GM23248 (cell line): Measurements from ENCODE around the gene GALNT2. TPM values are rescaled to one million over a fixed set of nuclear protein-coding genes. Genes with fewer than 3 reads are reported as not detected.

Source experiments
- DNase-seq: peaks from one replicate; pipeline ENCODE4 v3.0.0-alpha.2; 2015
- H2AFZ ChIP-seq: fragments of 200-600 bp; sonication (generic); 2 replicates; pipeline ENCODE4 v1.6.1; 2016; ENCODE audit warnings: antibody characterized with exemption
- H3F3A ChIP-seq: fragments of 200-600 bp; sonication (generic); 2 replicates; pipeline ENCODE4 v1.6.1; 2016; ENCODE audit warnings: mild to moderate bottlenecking, antibody characterized with exemption, mixed run types; ENCODE audit not compliant: insufficient read depth
- H3K27ac ChIP-seq: fragments of 200-600 bp; sonication (generic); 2 replicates; pipeline ENCODE4 v1.5.1; 2016; ENCODE audit warnings: mild to moderate bottlenecking
- H3K27me3 ChIP-seq: fragments of 200-600 bp; sonication (generic); replicated peaks from 2 replicates; pipeline ENCODE4 v1.6.1; 2016; ENCODE audit warnings: mild to moderate bottlenecking; ENCODE audit not compliant: insufficient read depth
- H3K36me3 ChIP-seq: fragments of 200-600 bp; sonication (generic); 2 replicates; pipeline ENCODE4 v1.6.1; 2016; ENCODE audit warnings: low read depth, mild to moderate bottlenecking
- H3K4me1 ChIP-seq: fragments of 200-600 bp; sonication (generic); 2 replicates; pipeline ENCODE4 v1.6.1; 2016; ENCODE audit warnings: mild to moderate bottlenecking; ENCODE audit not compliant: insufficient read depth
- H3K4me2 ChIP-seq: fragments of 200-600 bp; sonication (generic); one replicate; pipeline ENCODE4 v1.6.1; 2016; ENCODE audit warnings: mild to moderate bottlenecking; ENCODE audit not compliant: unreplicated experiment
- H3K4me3 ChIP-seq: fragments of 200-600 bp; sonication (generic); 2 replicates; pipeline ENCODE4 v1.5.1; 2016; ENCODE audit warnings: mild to moderate bottlenecking
- H3K79me2 ChIP-seq: fragments of 200-600 bp; sonication (generic); 2 replicates; pipeline ENCODE4 v1.6.1; 2016; ENCODE audit warnings: mild to moderate bottlenecking; ENCODE audit not compliant: insufficient read depth
- H3K9ac ChIP-seq: fragments of 200-600 bp; sonication (generic); 2 replicates; pipeline ENCODE4 v1.6.1; 2016; ENCODE audit warnings: mild to moderate bottlenecking
- H3K9me2 ChIP-seq: fragments of 200-600 bp; sonication (generic); 2 replicates; pipeline ENCODE4 v1.6.1; 2016; ENCODE audit warnings: mixed run types, mild to moderate bottlenecking, moderate library complexity; ENCODE audit not compliant: insufficient read depth
- H3K9me3 ChIP-seq: fragments of 200-600 bp; sonication (generic); one replicate; pipeline ENCODE4 v1.6.1; 2017; ENCODE audit warnings: low read depth
- H4K20me1 ChIP-seq: fragments of 200-600 bp; sonication (generic); 2 replicates; pipeline ENCODE4 v1.6.0; 2016; ENCODE audit not compliant: insufficient read depth
- EZH2 ChIP-seq: fragments of 200-600 bp; sonication (generic); IDR thresholded peaks from 2 replicates; pipeline ENCODE4 v1.6.1; 2018; ENCODE audit warnings: antibody characterized with exemption, mild to moderate bottlenecking; ENCODE audit not compliant: insufficient read depth, poor library complexity, severe bottlenecking
- EZH2phosphoT487 ChIP-seq: fragments of 200-600 bp; sonication (generic); IDR thresholded peaks from 2 replicates; pipeline ENCODE4 v1.6.1; 2018; ENCODE audit warnings: antibody characterized with exemption, moderate library complexity, mild to moderate bottlenecking, low read depth; ENCODE audit not compliant: insufficient read depth
- WGBS, 2 experiments: methylation state at CpG; one replicate each; pipeline ENCODE4 v1.1.6; 2015 to 2017; ENCODE audit warnings: low lambda C conversion rate in 2 of 2, low coverage in 1 of 2; ENCODE audit errors: missing lambda C conversion rate in 2 of 2; 5-methylcytosine and 5-hydroxymethylcytosine counted together
- in situ Hi-C: fragments of 300-500 bp; cut with MboI; formaldehyde crosslinking; loops from 2 replicates; pipeline ENCODE4 v1.15.0; 2020
- polyA plus RNA-seq: library from polyadenylated mRNA; unstranded; fragments of >200 nt; fragmentation: Nextera tagmentation; extraction: Ambion mirVana; gene quantifications from 2 replicates; pipeline ENCODE4 v1.2.1, GENCODE V29; 2016
- total RNA-seq: library from RNA; depleted of rRNA; stranded (reverse); fragments of >200 nt; shearing (Covaris generic); gene quantifications from 2 replicates; pipeline ENCODE4 v1.2.3, GENCODE V29; 2014

GALNT2 gene
- total and polyA plus RNA-seq, 2 experiments from 2014 or later: 111 to 124 TPM

- H3K4me2 ChIP-seq: no peak overlapping the region
- H4K20me1 ChIP-seq: peaks cover 4% of the 10 kb centered on the region; the same call in 1 of the 2 replicates
- H3K9ac ChIP-seq: no peak overlapping the region
- H3K36me3 ChIP-seq: no peaks in the 10 kb centered on the region
- WGBS, 2 experiments: 95 to 99% methylated on average over 7 of the region's 7 CpGs
- no peaks in the 10 kb centered on the region for H3K27me3 ChIP-seq
- in situ Hi-C loops: no loop called here
- no peak for TF ChIP-seq EZH2
- TF ChIP-seq EZH2phosphoT487: no peak
- no peak overlapping the region for H3K27ac ChIP-seq
- H3F3A ChIP-seq: peaks cover 27% of the 10 kb centered on the region
- H2AFZ ChIP-seq: no peak overlapping the region
- no peak for DNase-seq
- no peak overlapping the region for H3K4me3 ChIP-seq
- H3K79me2 ChIP-seq: peaks cover 100% of the 10 kb centered on the region
- peaks cover 48% of the 10 kb centered on the region for H3K4me1 ChIP-seq
- no peaks in the 10 kb centered on the region for H3K9me3 ChIP-seq
- H3K9me2 ChIP-seq: no peaks in the 10 kb centered on the region
These were observed 9.1 kb downstream of the GALNT2 start for GRCh38 chr1:230076121-230076520.

GRCh38 chr1:230077011-230077410 is 10.0 kb downstream of the GALNT2 start:
- Histone ChIP-seq H3F3A (peaks cover 27% of the 10 kb centered on the region), H3K27ac (peak overlapping the region; percentile 70), H3K9ac (no peak overlapping the region), H3K4me2 (peak overlapping the region; percentile 44), H3K4me3 (no peak overlapping the region), H2AFZ (no peak overlapping the region), H3K36me3 (no peaks in the 10 kb centered on the region), H3K4me1 (peaks cover 48% of the 10 kb centered on the region), H3K9me3 (no peaks in the 10 kb centered on the region), H3K79me2 (peaks cover 100% of the 10 kb centered on the region), H3K27me3 (no peaks in the 10 kb centered on the region), H4K20me1 (peaks cover 3% of the 10 kb centered on the region; the same call in 1 of the 2 replicates), H3K9me2 (no peaks in the 10 kb centered on the region)
- no peak for TF ChIP-seq EZH2phosphoT487
- TF ChIP-seq EZH2: no peak
- no peak for DNase-seq
- in situ Hi-C loops: no loop called here
- 98 to 100% methylated on average over 3 of the region's 3 CpGs for WGBS, 2 experiments

GRCh38 chr1:230077436-230078213 is 10.6 kb downstream of the GALNT2 start:
- peaks cover 46% of the 10 kb centered on the region for H3K4me1 ChIP-seq
- H3K27ac ChIP-seq: peak overlapping the region; percentile 70
- H3K9me3 ChIP-seq: no peaks in the 10 kb centered on the region
- H3K9me2 ChIP-seq: no peaks in the 10 kb centered on the region
- no peak overlapping the region for H2AFZ ChIP-seq
- H4K20me1 ChIP-seq: peaks cover 3% of the 10 kb centered on the region; the same call in 1 of the 2 replicates
- in situ Hi-C loops: no loop called here
- H3K4me2 ChIP-seq: peak overlapping the region; percentile 44
- 82 to 83% methylated on average over 12 of the region's 12 CpGs for WGBS, 2 experiments
- no peaks in the 10 kb centered on the region for H3K36me3 ChIP-seq
- peaks cover 31% of the 10 kb centered on the region for H3F3A ChIP-seq
- TF ChIP-seq EZH2: no peak
- H3K79me2 ChIP-seq: peaks cover 100% of the 10 kb centered on the region
- H3K27me3 ChIP-seq: no peaks in the 10 kb centered on the region
- DNase-seq: peak; percentile 68
- H3K9ac ChIP-seq: no peak overlapping the region
- no peak overlapping the region for H3K4me3 ChIP-seq

- peaks cover 49% of the 10 kb centered on the region for H3F3A ChIP-seq
- 93% methylated on average over 10 of the region's 10 CpGs for WGBS, 2 experiments
- peak overlapping the region; percentile 70 for H3K27ac ChIP-seq
- DNase-seq: no peak
- no peaks in the 10 kb centered on the region for H3K36me3 ChIP-seq
- H3K4me1 ChIP-seq: peaks cover 40% of the 10 kb centered on the region
- no peaks in the 10 kb centered on the region for H3K27me3 ChIP-seq
- H3K4me2 ChIP-seq: peak overlapping the region; percentile 44
- H3K79me2 ChIP-seq: peaks cover 99% of the 10 kb centered on the region
- in situ Hi-C loops: no loop called here
- TF ChIP-seq EZH2: no peak
- TF ChIP-seq EZH2phosphoT487: no peak
- H3K9me2 ChIP-seq: no peaks in the 10 kb centered on the region
- H2AFZ ChIP-seq: no peak overlapping the region
- 0 out of 2 replicates have a peak, but pooled peaks cover 3% of the 10 kb centered on the region for H4K20me1 ChIP-seq
- peak overlapping the region; percentile 17; the same call in 1 of the 2 replicates for H3K9ac ChIP-seq
- H3K9me3 ChIP-seq: no peaks in the 10 kb centered on the region
- no peak overlapping the region for H3K4me3 ChIP-seq
These were observed 12.4 kb downstream of the GALNT2 start for GRCh38 chr1:230079199-230080024.
